IMR-90 (cell line): ENCODE results near the gene APOA4. TPM values are rescaled to one million over a fixed set of nuclear protein-coding genes. Genes with fewer than 3 reads are reported as not detected.

ENCODE experiments used
- ATAC-seq: fragments of 200-7000 bp; cut with Tn5 transposase; 2 replicates; pipeline ENCODE4 v1.9.1; 2020; ENCODE audit warnings: low read depth, mild to moderate bottlenecking, moderate library complexity
- BruUV-seq: library from RNA; stranded (reverse); fragments of 400-500 nt; replicated peaks from 2 replicates; lab custom pipeline; 2021; lab: Mats Ljungman, UMichigan
- CTCF ChIA-PET: fragments of 300-600 bp; formaldehyde crosslinking; extraction: SDS; loops from one replicate; lab custom pipeline; 2021; ENCODE audit warnings: antibody characterized with exemption; lab: Yijun Ruan, JAX
- POLR2A ChIA-PET: fragments of 300-600 bp; sonication (Branson Sonifier 250); formaldehyde crosslinking; loops from one replicate; lab custom pipeline; 2022; ENCODE audit warnings: antibody characterized with exemption; ENCODE audit not compliant: unreplicated experiment; lab: Charles Lee
- DNase-seq: peaks from one replicate; pipeline ENCODE4 v3.0.0; 2013
- H2AFZ ChIP-seq: replicated peaks from 2 replicates; pipeline ENCODE3; 2013; ENCODE audit warnings: low read length, mild to moderate bottlenecking; ENCODE audit not compliant: poor library complexity
- H2AK5ac ChIP-seq: 2 replicates; pipeline ENCODE4 v1.6.1; 2013; ENCODE audit warnings: low read depth, low read length, inconsistent platforms
- H2AK9ac ChIP-seq: replicated peaks from 2 replicates; pipeline ENCODE3; 2013; ENCODE audit warnings: mild to moderate bottlenecking, low read depth, low read length, moderate library complexity; ENCODE audit not compliant: poor library complexity
- H2BK120ac ChIP-seq: 2 replicates; pipeline ENCODE4 v1.6.1; 2013; ENCODE audit warnings: low read depth, low read length, inconsistent platforms
- H2BK15ac ChIP-seq: 3 replicates; pipeline ENCODE4 v1.6.1; 2013; ENCODE audit warnings: low read depth, low read length, inconsistent platforms
- H2BK20ac ChIP-seq: 2 replicates; pipeline ENCODE4 v1.6.1; 2013; ENCODE audit warnings: low read depth, mild to moderate bottlenecking, inconsistent platforms, low read length, moderate library complexity
- H2BK5ac ChIP-seq: 2 replicates; pipeline ENCODE4 v1.6.1; 2013; ENCODE audit warnings: mild to moderate bottlenecking, low read depth, low read length, inconsistent platforms; ENCODE audit not compliant: poor library complexity, severe bottlenecking
- H3K14ac ChIP-seq: replicated peaks from 2 replicates; pipeline ENCODE4 v1.6.1; 2013; ENCODE audit warnings: low read depth, low read length, inconsistent platforms
- H3K18ac ChIP-seq: 2 replicates; pipeline ENCODE4 v1.6.1; 2013; ENCODE audit warnings: low read depth, low read length, control low read depth
- H3K23ac ChIP-seq: 2 replicates; pipeline ENCODE4 v1.6.1; 2013; ENCODE audit warnings: low read depth, low read length, inconsistent platforms
- H3K27ac ChIP-seq: 2 replicates; pipeline ENCODE4 v1.5.1; 2013; ENCODE audit warnings: mild to moderate bottlenecking, control low read depth, low read length; ENCODE audit not compliant: insufficient read depth
- H3K27me3 ChIP-seq: 2 replicates; pipeline ENCODE4 v1.6.1; 2013; ENCODE audit warnings: low read length; ENCODE audit not compliant: control insufficient read depth, insufficient read depth
- H3K36me3 ChIP-seq: 2 replicates; pipeline ENCODE4 v1.6.1; 2013; ENCODE audit warnings: low read length, mixed read lengths; ENCODE audit not compliant: control insufficient read depth, insufficient read depth
- H3K4ac ChIP-seq: 2 replicates; pipeline ENCODE4 v1.6.1; 2013; ENCODE audit warnings: low read depth, low read length, inconsistent platforms
- H3K4me1 ChIP-seq: 2 replicates; pipeline ENCODE4 v1.6.1; 2013; ENCODE audit warnings: low read length, mixed read lengths; ENCODE audit not compliant: control insufficient read depth, insufficient read depth
- H3K4me2 ChIP-seq: 2 replicates; pipeline ENCODE4 v1.6.1; 2013; ENCODE audit warnings: low read depth, mild to moderate bottlenecking, control low read depth, low read length, moderate library complexity
- H3K4me3 ChIP-seq: 2 replicates; pipeline ENCODE4 v1.5.1; 2013; ENCODE audit warnings: low read depth, mild to moderate bottlenecking, control low read depth, low read length, moderate library complexity; ENCODE audit not compliant: insufficient read depth
- H3K56ac ChIP-seq: 2 replicates; pipeline ENCODE4 v1.6.1; 2013; ENCODE audit warnings: low read length, inconsistent platforms; ENCODE audit not compliant: insufficient read depth; ENCODE audit errors: extremely low read depth
- H3K79me1 ChIP-seq, 2 experiments: 2 replicates each; pipeline ENCODE4 v1.6.1; 2013; ENCODE audit warnings: low read length in 2 of 2, inconsistent platforms in 1 of 2, low read depth in 1 of 2
- H3K9ac ChIP-seq: 2 replicates; pipeline ENCODE4 v1.6.1; 2013; ENCODE audit warnings: low read depth, low read length, control low read depth
- H3K9me1 ChIP-seq: 2 replicates; pipeline ENCODE4 v1.6.1; 2013; ENCODE audit warnings: low read length, inconsistent platforms; ENCODE audit not compliant: insufficient read depth
- H3K9me3 ChIP-seq: 2 replicates; pipeline ENCODE4 v1.6.1; 2013; ENCODE audit warnings: low read length; ENCODE audit not compliant: control insufficient read depth, insufficient read depth
- H4K20me1 ChIP-seq: 2 replicates; pipeline ENCODE4 v1.6.1; 2013; ENCODE audit warnings: low read length, inconsistent platforms; ENCODE audit not compliant: insufficient read depth
- H4K5ac ChIP-seq: 2 replicates; pipeline ENCODE4 v1.6.1; 2013; ENCODE audit warnings: mild to moderate bottlenecking, low read depth, low read length, control low read depth
- H4K8ac ChIP-seq, 2 experiments: 2 replicates each; pipeline ENCODE4 v1.6.1; 2013; ENCODE audit warnings: low read depth in 2 of 2, low read length in 2 of 2, control low read depth in 1 of 2, inconsistent platforms in 1 of 2
- H4K91ac ChIP-seq: 2 replicates; pipeline ENCODE4 v1.6.1; 2013; ENCODE audit warnings: low read depth, low read length, inconsistent platforms; ENCODE audit not compliant: insufficient read depth
- BHLHE40 ChIP-seq: fragments of 150-350 bp; IDR thresholded peaks from 2 replicates; pipeline ENCODE4 v1.6.1; 2016; ENCODE audit warnings: mild to moderate bottlenecking, low read depth, low read length
- CEBPB ChIP-seq: IDR thresholded peaks from 2 replicates; pipeline ENCODE4 v1.6.1; 2012; ENCODE audit warnings: low read depth, low read length, improper control_type of control experiment
- CHD1 ChIP-seq: IDR thresholded peaks from 2 replicates; pipeline ENCODE4 v1.6.1; 2012; ENCODE audit warnings: low read depth, low read length, improper control_type of control experiment
- FOS ChIP-seq: fragments of 150-350 bp; IDR thresholded peaks from 2 replicates; pipeline ENCODE4 v1.6.1; 2016; ENCODE audit warnings: low read depth, low read length
- MAZ ChIP-seq: IDR thresholded peaks from 2 replicates; pipeline ENCODE4 v1.6.1; 2012; ENCODE audit warnings: low read depth, mild to moderate bottlenecking, low read length, improper control_type of control experiment, moderate library complexity, borderline replicate concordance
- MXI1 ChIP-seq: IDR thresholded peaks from 2 replicates; pipeline ENCODE4 v1.6.1; 2012; ENCODE audit warnings: low read depth, mild to moderate bottlenecking, low read length, moderate library complexity, borderline replicate concordance
- NFE2L2 ChIP-seq: fragments of 150-350 bp; IDR thresholded peaks from 2 replicates; pipeline ENCODE4 v1.6.1; 2016; ENCODE audit warnings: low read depth, mild to moderate bottlenecking, low read length
- POLR2A ChIP-seq: IDR thresholded peaks from 2 replicates; pipeline ENCODE4 v1.6.1; 2012; ENCODE audit warnings: mild to moderate bottlenecking, low read depth, low read length
- RAD21 ChIP-seq: IDR thresholded peaks from 2 replicates; pipeline ENCODE4 v1.6.1; 2012; ENCODE audit warnings: low read length, improper control_type of control experiment
- RCOR1 ChIP-seq: IDR thresholded peaks from 2 replicates; pipeline ENCODE4 v1.6.1; 2012; ENCODE audit warnings: mild to moderate bottlenecking, low read length, improper control_type of control experiment; ENCODE audit not compliant: insufficient replicate concordance
- SMC3 ChIP-seq: fragments of 150-350 bp; IDR thresholded peaks from 2 replicates; pipeline ENCODE4 v1.6.1; 2016; ENCODE audit warnings: low read depth, mild to moderate bottlenecking, antibody characterized with exemption, low read length, moderate library complexity
- WGBS, 2 experiments: methylation state at CpG; one replicate each; pipeline versions ENCODE4 v1.1.5 to v1.1.7; 2013; ENCODE audit warnings: missing lambda C conversion rate in 2 of 2; ENCODE audit not compliant: insufficient read length in 1 of 2; ENCODE audit errors: extremely low coverage in 2 of 2; 5-methylcytosine and 5-hydroxymethylcytosine counted together
- dilution Hi-C: fragments of 300-500 bp; cut with HindIII; formaldehyde crosslinking; loops from one replicate; pipeline ENCODE4 v1.14.3; 2018; ENCODE audit warnings: low sequenced_read_pairs; ENCODE audit not compliant: unreplicated experiment
- in situ Hi-C: fragments of 300-500 bp; cut with MboI; formaldehyde crosslinking; loops from 3 replicates; pipeline ENCODE4 v1.14.3; 2019; ENCODE audit warnings: low sequenced_read_pairs, inconsistent platforms, mixed read lengths
- intact Hi-C: fragments of 100-400 bp; cut with micrococcal nuclease; formaldehyde crosslinking; loops from 2 replicates; pipeline ENCODE4 v1.10.0; 2022
- polyA plus RNA-seq, 3 experiments: library from polyadenylated mRNA; depleted of rRNA; stranded (reverse); fragments of >200 nt; gene quantifications; 2 replicates each; pipeline ENCODE4 v1.2.3, GENCODE V29; 2012; ENCODE audit warnings: low replicate concordance in 1 of 3
- total RNA-seq: library from RNA; depleted of rRNA; stranded (reverse); fragments of >200 nt; gene quantifications from 2 replicates; pipeline ENCODE4 v1.2.3, GENCODE V29; 2012
- TF ChIP-seq, protein P1 (sequence below): conservative IDR thresholded peaks from 2 replicates; pipeline ENCODE4 v1.5.1; 2012; ENCODE audit warnings: mild to moderate bottlenecking, low read depth, low read length, improper control_type of control experiment
- TF ChIP-seq, protein P2 (sequence below): fragments of 150-350 bp; IDR thresholded peaks from 2 replicates; pipeline ENCODE4 v1.6.1; 2016; ENCODE audit warnings: low read depth, mild to moderate bottlenecking, low read length, moderate library complexity, borderline replicate concordance
- TF ChIP-seq, protein P3 (sequence below): fragments of 150-350 bp; IDR thresholded peaks from 2 replicates; pipeline ENCODE4 v1.6.1; 2017; ENCODE audit warnings: mild to moderate bottlenecking, antibody characterized with exemption, low read length, low read depth

The APOA4 gene
- total and polyA plus RNA-seq, 2 of the 4 experiments (the other 2 are of a cell fraction), result not detected

DNA sequence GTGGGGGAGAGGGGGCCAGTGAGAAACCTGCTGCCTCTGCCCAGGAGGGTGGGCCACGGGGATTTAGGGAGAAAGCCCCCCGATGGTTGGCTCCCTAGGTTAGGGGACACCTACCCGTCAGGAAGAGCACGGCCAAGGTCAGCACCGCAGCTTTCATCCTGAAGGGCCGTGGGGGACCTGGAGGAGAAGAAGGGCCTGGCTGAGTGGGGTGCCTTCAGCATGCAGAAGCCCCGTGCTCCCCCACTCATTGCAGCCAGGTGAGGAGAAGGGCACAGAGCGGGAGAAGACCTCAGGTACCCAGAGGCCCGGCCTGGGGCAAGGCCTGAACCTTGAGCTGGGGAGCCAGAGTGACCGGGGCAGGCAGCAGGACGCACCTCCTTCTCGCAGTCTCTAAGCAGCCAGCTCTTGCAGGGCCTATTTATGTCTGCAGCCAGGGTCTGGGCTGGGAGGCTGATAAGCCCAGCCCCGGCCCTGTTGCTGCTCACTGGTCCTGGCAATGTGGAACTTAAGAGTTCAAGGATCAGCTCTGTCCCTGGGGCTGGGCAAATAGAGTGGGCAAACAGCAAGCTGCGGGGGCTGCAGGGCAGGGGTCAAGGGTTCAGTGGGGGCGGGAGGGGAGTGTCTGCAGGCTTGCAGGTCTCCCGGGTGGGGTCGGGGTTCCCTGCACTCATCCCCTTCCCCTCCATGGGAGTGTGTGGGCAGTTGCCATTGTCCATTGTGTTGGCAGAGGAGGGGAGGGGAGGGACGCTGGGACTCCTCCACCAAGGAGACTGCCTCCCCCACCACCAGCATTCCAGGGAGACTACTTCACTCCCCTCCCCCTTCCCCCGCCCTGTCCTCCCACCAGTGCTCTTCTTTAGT is 14.4 kb upstream of the APOA4 start, which contains the start of gene APOA1:
TSS of gene APOA1 (minus strand) at position 392 of the 861 bp plus-strand sequence. CDS start at position 157, 235 bp downstream.
- Histone ChIP-seq H3K27ac (no peak within 1 kb of the TSS), H2BK15ac (no peak within 1 kb of the TSS), H2BK20ac (no peak within 1 kb of the TSS), H2BK5ac (no peak within 1 kb of the TSS), H3K27me3 (no peaks in the 10 kb centered on the region; the same call in 1 of the 2 replicates), H3K4me3 (no peak within 1 kb of the TSS), H3K23ac (no peak within 1 kb of the TSS), H4K8ac (no peak within 1 kb of the TSS), H4K91ac (no peak within 1 kb of the TSS), H3K36me3 (no peaks in the 10 kb centered on the region), H3K56ac (no peak within 1 kb of the TSS), H2AK5ac (peak within 1 kb of the TSS; percentile 19; the same call in 1 of the 2 replicates), H4K5ac (no peak within 1 kb of the TSS), H3K14ac (no peak within 1 kb of the TSS), H2AFZ (peak within 1 kb of the TSS; percentile 52), H3K9me1 (no peaks in the 10 kb centered on the region; the same call in 1 of the 2 replicates), H3K4ac (no peak within 1 kb of the TSS), H3K9me3 (no peaks in the 10 kb centered on the region), H3K4me2 (no peak within 1 kb of the TSS), H4K20me1 (no peaks in the 10 kb centered on the region), H3K4me1 (peaks cover 3% of the 10 kb centered on the region; the same call in 1 of the 2 replicates), H2BK120ac (no peak within 1 kb of the TSS), H3K18ac (no peak within 1 kb of the TSS), H3K79me1 (no peaks in the 10 kb centered on the region), H2AK9ac (peak within 1 kb of the TSS; percentile 28), H3K9ac (no peak within 1 kb of the TSS)
- in situ Hi-C loops, result no loop called here
- POLR2A ChIA-PET, result no interaction called here
- ATAC-seq (no peak), DNase-seq (no peak)
- no TSS peak for BruUV-seq
- intact Hi-C loops, result no loop called here
- CTCF ChIA-PET, result interaction anchor here (0.5 kb wide), 1 partner anchor 75 kb away, joined by 3 read pairs; no protein-coding TSS in a partner anchor
- dilution Hi-C loops, result no loop called here
- 88% methylated on average over 7 of the region's 19 CpGs; no CpG with 5 or more reads in 1 of the 2 experiments for WGBS, 2 experiments
- TF ChIP-seq, protein P1, sequence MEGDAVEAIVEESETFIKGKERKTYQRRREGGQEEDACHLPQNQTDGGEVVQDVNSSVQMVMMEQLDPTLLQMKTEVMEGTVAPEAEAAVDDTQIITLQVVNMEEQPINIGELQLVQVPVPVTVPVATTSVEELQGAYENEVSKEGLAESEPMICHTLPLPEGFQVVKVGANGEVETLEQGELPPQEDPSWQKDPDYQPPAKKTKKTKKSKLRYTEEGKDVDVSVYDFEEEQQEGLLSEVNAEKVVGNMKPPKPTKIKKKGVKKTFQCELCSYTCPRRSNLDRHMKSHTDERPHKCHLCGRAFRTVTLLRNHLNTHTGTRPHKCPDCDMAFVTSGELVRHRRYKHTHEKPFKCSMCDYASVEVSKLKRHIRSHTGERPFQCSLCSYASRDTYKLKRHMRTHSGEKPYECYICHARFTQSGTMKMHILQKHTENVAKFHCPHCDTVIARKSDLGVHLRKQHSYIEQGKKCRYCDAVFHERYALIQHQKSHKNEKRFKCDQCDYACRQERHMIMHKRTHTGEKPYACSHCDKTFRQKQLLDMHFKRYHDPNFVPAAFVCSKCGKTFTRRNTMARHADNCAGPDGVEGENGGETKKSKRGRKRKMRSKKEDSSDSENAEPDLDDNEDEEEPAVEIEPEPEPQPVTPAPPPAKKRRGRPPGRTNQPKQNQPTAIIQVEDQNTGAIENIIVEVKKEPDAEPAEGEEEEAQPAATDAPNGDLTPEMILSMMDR, result no peak
- TF ChIP-seq MAZ (no peak), CEBPB (no peak), MXI1 (no peak), BHLHE40 (no peak), POLR2A (no peak), FOS (no peak), RCOR1 (no peak), SMC3 (no peak), NFE2L2 (no peak), CHD1 (no peak), RAD21 (no peak)
- TF ChIP-seq, protein P2, sequence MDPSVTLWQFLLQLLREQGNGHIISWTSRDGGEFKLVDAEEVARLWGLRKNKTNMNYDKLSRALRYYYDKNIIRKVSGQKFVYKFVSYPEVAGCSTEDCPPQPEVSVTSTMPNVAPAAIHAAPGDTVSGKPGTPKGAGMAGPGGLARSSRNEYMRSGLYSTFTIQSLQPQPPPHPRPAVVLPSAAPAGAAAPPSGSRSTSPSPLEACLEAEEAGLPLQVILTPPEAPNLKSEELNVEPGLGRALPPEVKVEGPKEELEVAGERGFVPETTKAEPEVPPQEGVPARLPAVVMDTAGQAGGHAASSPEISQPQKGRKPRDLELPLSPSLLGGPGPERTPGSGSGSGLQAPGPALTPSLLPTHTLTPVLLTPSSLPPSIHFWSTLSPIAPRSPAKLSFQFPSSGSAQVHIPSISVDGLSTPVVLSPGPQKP, result no peak
- TF ChIP-seq, protein P3, sequence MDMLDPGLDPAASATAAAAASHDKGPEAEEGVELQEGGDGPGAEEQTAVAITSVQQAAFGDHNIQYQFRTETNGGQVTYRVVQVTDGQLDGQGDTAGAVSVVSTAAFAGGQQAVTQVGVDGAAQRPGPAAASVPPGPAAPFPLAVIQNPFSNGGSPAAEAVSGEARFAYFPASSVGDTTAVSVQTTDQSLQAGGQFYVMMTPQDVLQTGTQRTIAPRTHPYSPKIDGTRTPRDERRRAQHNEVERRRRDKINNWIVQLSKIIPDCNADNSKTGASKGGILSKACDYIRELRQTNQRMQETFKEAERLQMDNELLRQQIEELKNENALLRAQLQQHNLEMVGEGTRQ, result no peak
